ENCODE data around the gene BAX. TPM values are rescaled to one million over a fixed set of nuclear protein-coding genes. Genes with fewer than 3 reads are reported as not detected.

Gene BAX
- total RNA-seq, 1 donor from 2014 or later = 182 TPM

GRCh38 chr19:48967346-48968178, 12.9 kb downstream of the BAX start:
- Histone ChIP-seq H3K27ac (peak overlapping the region; percentile 89 to 96), H3K27me3 (no peaks in the 10 kb centered on the region), H3K4me1 (peaks cover 9 to 35% of the 10 kb centered on the region in 2 donors), H3K4me3 (peak overlapping the region; percentile 89 to 94), H3K36me3 (peaks cover 37 to 48% of the 10 kb centered on the region in 2 donors), H3K9me3 (no peaks in the 10 kb centered on the region)
- intact Hi-C loops (cut with DNase I) = loop anchor here (2.0 kb wide), 2 partner anchors 13 to 173 kb away; partner anchors contain the start of gene BAX
- TF ChIP-seq CTCF (IDR thresholded peaks at IDR 0.05) = no peak
- DNase-seq (ENCODE audit: low spot score in 2 of 2) = no peak

- no peak overlapping the region for H3K4me3 ChIP-seq
- peak overlapping the region in 1 of 2 donors; percentile 96 for H3K27ac ChIP-seq
- H3K9me3 ChIP-seq = no peaks in the 10 kb centered on the region
- no peak for DNase-seq (ENCODE audit: low spot score in 2 of 2)
- peaks cover 9 to 31% of the 10 kb centered on the region in 2 donors for H3K4me1 ChIP-seq
- intact Hi-C loops (cut with DNase I) = loop anchor here (2.0 kb wide), 2 partner anchors 13 to 173 kb away; partner anchors contain the start of gene BAX
- H3K36me3 ChIP-seq = peaks cover 41 to 52% of the 10 kb centered on the region in 2 donors
- no peak for TF ChIP-seq CTCF (IDR thresholded peaks at IDR 0.05)
- no peaks in the 10 kb centered on the region for H3K27me3 ChIP-seq
Observed at GRCh38 chr19:48968179-48968661, 13.5 kb downstream of the BAX start.

- H3K4me1 ChIP-seq = peaks cover 9 to 27% of the 10 kb centered on the region in 2 donors
- peaks cover 45 to 58% of the 10 kb centered on the region in 2 donors for H3K36me3 ChIP-seq
- no peaks in the 10 kb centered on the region for H3K9me3 ChIP-seq
- H3K27me3 ChIP-seq = no peaks in the 10 kb centered on the region
- DNase-seq (ENCODE audit: low spot score in 2 of 2) = no peak
- peak overlapping the region in 1 of 2 donors; percentile 96 for H3K27ac ChIP-seq
- TF ChIP-seq CTCF (IDR thresholded peaks at IDR 0.05) = no peak
- intact Hi-C loops (cut with DNase I) = loop anchor here (2.0 kb wide), 2 partner anchors 14 to 174 kb away; partner anchors contain the start of gene BAX
- H3K4me3 ChIP-seq = no peak overlapping the region
Observed at GRCh38 chr19:48968813-48969218, 14.1 kb downstream of the BAX start.

GRCh38 chr19:48969276-48970138, 14.8 kb downstream of the BAX start:
- H3K4me1 ChIP-seq = peaks cover 9 to 21% of the 10 kb centered on the region in 2 donors
- DNase-seq (ENCODE audit: low spot score in 2 of 2) = no peak
- H3K4me3 ChIP-seq = no peak overlapping the region
- peaks cover 52 to 65% of the 10 kb centered on the region in 2 donors for H3K36me3 ChIP-seq
- H3K9me3 ChIP-seq = no peaks in the 10 kb centered on the region
- no peak for TF ChIP-seq CTCF (IDR thresholded peaks at IDR 0.05)
- H3K27ac ChIP-seq = peak overlapping the region; percentile 45 to 96
- intact Hi-C loops (cut with DNase I) = loop anchor here (2.0 kb wide), 2 partner anchors 15 to 175 kb away; partner anchors contain the start of gene BAX
- no peaks in the 10 kb centered on the region for H3K27me3 ChIP-seq

- intact Hi-C loops (cut with DNase I) = no loop called here
- no peak for TF ChIP-seq CTCF (IDR thresholded peaks at IDR 0.05)
- Histone ChIP-seq H3K27ac (peak overlapping the region in 1 of 2 donors; percentile 96), H3K4me3 (no peak overlapping the region), H3K9me3 (no peaks in the 10 kb centered on the region), H3K36me3 (peaks cover 53 to 70% of the 10 kb centered on the region in 2 donors), H3K4me1 (peaks cover 9 to 18% of the 10 kb centered on the region in 2 donors), H3K27me3 (no peaks in the 10 kb centered on the region)
- DNase-seq (ENCODE audit: low spot score in 2 of 2) = no peak
Observed at GRCh38 chr19:48970139-48970766, 15.6 kb downstream of the BAX start.

Data from ascending aorta (tissue), 2 donors.